Psoas muscle (tissue), 8 donors: Measurements from ENCODE around the gene LRGUK. TPM values are rescaled to one million over a fixed set of nuclear protein-coding genes. Genes with fewer than 3 reads are reported as not detected.

Experiments used
- ATAC-seq, 4 donors: fragments of 200-7000 bp; cut with Tn5 transposase; one replicate each; pipeline ENCODE4 v1.9.1; 2020; ENCODE audit warnings: moderate library complexity in 3 of 4, mild to moderate bottlenecking in 2 of 4
- DNase-seq, 2 donors: peaks; one replicate each; pipeline ENCODE4 v3.0.0-alpha.2; 2020
- H3K27ac ChIP-seq: fragments of 200-600 bp; one replicate; pipeline ENCODE4 v1.8.0; 2022
- H3K27me3 ChIP-seq, 3 donors: fragments of 200-600 bp in 1 of 3; one replicate each; pipeline versions ENCODE4 v1.6.1 to v1.8.0; 2013 to 2022; ENCODE audit warnings: low read length in 2 of 3, mild to moderate bottlenecking in 2 of 3, moderate library complexity in 1 of 3; ENCODE audit not compliant: insufficient read depth in 3 of 3
- H3K36me3 ChIP-seq, 2 donors: fragments of 200-600 bp in 1 of 2; one replicate each; pipeline versions ENCODE4 v1.6.1 to v1.8.0; 2013 to 2022; ENCODE audit warnings: low read depth in 1 of 2, mild to moderate bottlenecking in 1 of 2, moderate library complexity in 1 of 2; ENCODE audit not compliant: insufficient read depth in 1 of 2
- H3K4me1 ChIP-seq: fragments of 200-600 bp; one replicate; pipeline ENCODE4 v1.8.0; 2022
- H3K4me3 ChIP-seq: fragments of 200-600 bp; one replicate; pipeline ENCODE4 v1.8.0; 2022; ENCODE audit warnings: mild to moderate bottlenecking
- H3K9me3 ChIP-seq: fragments of 200-600 bp; one replicate; pipeline ENCODE4 v1.8.0; 2022
- WGBS, 3 donors: extraction: QIAGEN DNeasy Blood & Tissue Kit; methylation state at CpG; one replicate each; pipeline versions ENCODE4 v1.1.6 to v1.1.7; 2013; 5-methylcytosine and 5-hydroxymethylcytosine counted together
- intact Hi-C, 2 donors: fragments of 100-400 bp; cut with DNase I; formaldehyde crosslinking; loops; one replicate each; pipeline versions ENCODE4 v1.11.0 to v1.14.2; 2022
- polyA plus RNA-seq, 3 donors: library from polyadenylated mRNA; stranded (reverse); fragments of 200-250 nt; gene quantifications; one replicate each; pipeline ENCODE4 v1.2.3, GENCODE V29; 2013
- total RNA-seq, 4 donors: library from RNA; stranded (reverse); fragmentation: NEBNext Ultra II Directional in 2 of 4; extraction: Animal tissue kit (Norgen Biotek cat#: 25700) in 2 of 4; gene quantifications; one replicate each; pipeline versions ENCODE4 v1.2.1 to v1.2.4, GENCODE V29; 2021 to 2023
- TF ChIP-seq, protein P1 (sequence below): fragments of 200-600 bp; IDR thresholded peaks from one replicate; pipeline ENCODE4 v1.8.0; 2022; ENCODE audit warnings: antibody characterized with exemption
- donor health status: healthy with polysubstance abuse.
- donor health status: DM: no; HTN: no; CAD: no; lungs with moderate emphysema.
- donor health status: Bipolar disorder and iron deficiency.
- donor health status: healthy.
- donor health status: DM: yes; HTN: yes; CAD: no.
- donor health status: DM: no; HTN: no; CAD: no.
- donor health status: DM: no; HTN: no; CAD: no.
- donor health status: DM: yes; HTN: yes; CAD: no.

LRGUK gene
- total and polyA plus RNA-seq, 7 donors: 0.07 to 0.43 (median 0.15) TPM; not detected in 1

DNA sequence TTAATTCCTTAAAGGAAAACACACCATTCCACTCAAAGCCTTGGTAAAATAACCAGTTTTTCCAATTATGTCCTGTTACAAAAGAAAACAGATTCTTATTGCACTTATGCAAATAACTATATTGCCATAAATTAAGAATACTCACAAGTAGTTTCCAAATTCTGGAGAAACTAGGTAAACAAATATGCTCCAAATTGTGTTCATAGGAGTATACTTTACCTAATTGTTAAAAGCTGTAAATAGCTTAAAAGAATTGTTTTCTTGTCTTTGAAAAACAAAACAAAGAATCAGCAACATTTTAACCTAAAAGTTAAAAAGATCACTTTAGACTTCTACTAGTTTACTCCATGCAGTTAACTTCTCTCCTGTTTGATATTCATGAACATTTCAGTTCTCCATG lies 38.9 kb upstream of the LRGUK start:
- DNase-seq: no peak
- H3K4me3 ChIP-seq: no peak overlapping the region
- no peak overlapping the region for H3K27ac ChIP-seq
- intact Hi-C loops: no loop called here
- TF ChIP-seq, protein P1, sequence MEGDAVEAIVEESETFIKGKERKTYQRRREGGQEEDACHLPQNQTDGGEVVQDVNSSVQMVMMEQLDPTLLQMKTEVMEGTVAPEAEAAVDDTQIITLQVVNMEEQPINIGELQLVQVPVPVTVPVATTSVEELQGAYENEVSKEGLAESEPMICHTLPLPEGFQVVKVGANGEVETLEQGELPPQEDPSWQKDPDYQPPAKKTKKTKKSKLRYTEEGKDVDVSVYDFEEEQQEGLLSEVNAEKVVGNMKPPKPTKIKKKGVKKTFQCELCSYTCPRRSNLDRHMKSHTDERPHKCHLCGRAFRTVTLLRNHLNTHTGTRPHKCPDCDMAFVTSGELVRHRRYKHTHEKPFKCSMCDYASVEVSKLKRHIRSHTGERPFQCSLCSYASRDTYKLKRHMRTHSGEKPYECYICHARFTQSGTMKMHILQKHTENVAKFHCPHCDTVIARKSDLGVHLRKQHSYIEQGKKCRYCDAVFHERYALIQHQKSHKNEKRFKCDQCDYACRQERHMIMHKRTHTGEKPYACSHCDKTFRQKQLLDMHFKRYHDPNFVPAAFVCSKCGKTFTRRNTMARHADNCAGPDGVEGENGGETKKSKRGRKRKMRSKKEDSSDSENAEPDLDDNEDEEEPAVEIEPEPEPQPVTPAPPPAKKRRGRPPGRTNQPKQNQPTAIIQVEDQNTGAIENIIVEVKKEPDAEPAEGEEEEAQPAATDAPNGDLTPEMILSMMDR: no peak
- H3K27me3 ChIP-seq: no peaks in the 10 kb centered on the region
- ATAC-seq: no peak
- no peaks in the 10 kb centered on the region for H3K36me3 ChIP-seq
- no peaks in the 10 kb centered on the region for H3K4me1 ChIP-seq
- no peaks in the 10 kb centered on the region for H3K9me3 ChIP-seq

DNA sequence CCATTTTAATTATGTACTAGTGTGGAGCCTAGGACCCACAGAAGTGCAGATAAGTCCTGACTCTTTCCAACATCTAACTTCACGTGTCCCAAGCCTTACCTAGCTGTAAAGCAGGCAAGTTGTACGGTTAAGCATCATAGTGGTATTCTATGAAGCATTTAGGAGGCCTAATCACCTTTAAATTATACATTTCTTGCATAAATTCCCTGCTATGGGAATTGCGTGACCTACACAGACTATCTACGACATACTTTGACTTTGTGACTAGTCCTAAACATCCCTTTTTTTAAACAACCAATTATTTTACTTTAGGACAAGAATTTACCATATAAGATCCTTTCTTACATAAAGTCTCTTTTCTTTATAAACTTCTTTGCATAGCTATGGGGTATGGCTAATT lies 37.7 kb upstream of the LRGUK start:
- Histone ChIP-seq H3K4me3 (no peak overlapping the region), H3K36me3 (no peaks in the 10 kb centered on the region), H3K27ac (no peak overlapping the region), H3K4me1 (no peaks in the 10 kb centered on the region), H3K27me3 (no peaks in the 10 kb centered on the region), H3K9me3 (no peaks in the 10 kb centered on the region)
- 71 to 80% (median 78%) methylated on average over 4 of the region's 4 CpGs for WGBS, 3 donors
- TF ChIP-seq, protein P1: no peak
- DNase-seq: no peak
- intact Hi-C loops: no loop called here
- no peak for ATAC-seq

DNA sequence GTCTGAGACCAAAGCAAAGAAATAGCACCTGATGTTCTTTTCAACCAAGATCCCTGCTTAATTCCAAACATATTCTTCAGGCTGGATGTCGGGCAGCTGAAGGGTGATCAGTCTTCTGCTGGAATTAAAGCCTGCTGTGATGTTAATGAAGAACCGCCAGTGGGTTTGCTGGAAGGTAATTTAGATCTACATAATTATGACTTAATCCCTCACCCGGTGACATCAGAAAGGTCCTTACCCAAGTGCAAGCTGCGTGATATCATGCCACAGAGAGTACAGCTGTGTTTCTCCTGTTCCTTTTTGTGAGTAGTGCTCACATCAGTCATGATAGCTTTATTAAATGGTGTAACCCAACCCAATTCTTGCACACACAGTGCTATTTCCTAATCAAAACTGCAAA lies 29.1 kb upstream of the LRGUK start:
- Histone ChIP-seq H3K9me3 (no peaks in the 10 kb centered on the region), H3K4me3 (no peak overlapping the region), H3K36me3 (no peaks in the 10 kb centered on the region), H3K4me1 (no peaks in the 10 kb centered on the region), H3K27me3 (no peaks in the 10 kb centered on the region), H3K27ac (no peak overlapping the region)
- intact Hi-C loops: no loop called here
- DNase-seq (no peak), ATAC-seq (no peak)
- 79 to 81% (median 81%) methylated on average over 4 of the region's 4 CpGs for WGBS, 3 donors
- TF ChIP-seq, protein P1: no peak

DNA sequence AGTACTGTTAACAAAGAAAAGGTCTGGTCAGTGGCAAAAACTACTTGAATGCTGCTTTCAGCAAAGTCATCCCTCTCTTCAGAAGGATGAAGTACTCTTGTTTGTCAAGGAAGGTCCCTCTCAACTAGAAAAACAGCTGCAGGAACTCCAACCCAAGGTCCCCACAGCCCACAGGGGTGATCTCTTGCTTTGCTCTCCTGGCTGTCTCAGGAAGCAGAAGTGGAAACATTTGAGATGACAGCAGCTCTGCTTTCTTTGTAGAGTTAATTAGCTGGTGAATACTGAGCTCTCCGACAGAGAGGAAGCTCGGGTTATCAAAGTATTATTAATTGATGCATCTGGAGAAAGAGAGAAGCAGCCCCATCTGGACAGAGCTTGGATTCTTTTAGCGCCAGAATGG lies 25.4 kb upstream of the LRGUK start:
- Histone ChIP-seq H3K27ac (no peak overlapping the region), H3K4me1 (no peaks in the 10 kb centered on the region), H3K4me3 (no peak overlapping the region), H3K9me3 (no peaks in the 10 kb centered on the region), H3K27me3 (no peaks in the 10 kb centered on the region), H3K36me3 (no peaks in the 10 kb centered on the region)
- intact Hi-C loops: no loop called here
- DNase-seq: no peak
- ATAC-seq: no peak
- TF ChIP-seq, protein P1: no peak
- 48 to 51% methylated on average over 3 of the region's 3 CpGs; no CpG with 5 or more reads in 1 of the 3 donors for WGBS, 3 donors

DNA sequence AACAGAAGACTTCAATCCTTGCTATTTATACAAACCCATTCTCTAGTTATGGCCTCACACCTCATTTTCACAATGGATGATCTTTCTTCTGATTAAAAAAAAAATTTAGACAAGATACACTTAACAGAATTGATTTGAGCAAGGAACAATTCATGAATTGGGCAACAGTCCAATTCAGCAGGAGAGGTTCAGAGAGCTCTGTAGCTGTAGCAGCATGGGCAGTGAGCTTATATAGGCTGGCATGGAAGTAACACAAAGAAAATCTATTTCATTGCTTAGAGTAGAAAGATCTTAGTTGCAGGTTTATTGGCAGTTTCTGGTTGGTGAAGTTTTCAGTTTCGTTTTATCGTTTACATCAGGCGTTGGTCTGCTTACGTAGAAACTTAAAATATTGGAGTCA lies 23.0 kb upstream of the LRGUK start:
- Histone ChIP-seq H3K4me1 (no peaks in the 10 kb centered on the region), H3K27me3 (no peaks in the 10 kb centered on the region), H3K4me3 (no peak overlapping the region), H3K36me3 (no peaks in the 10 kb centered on the region), H3K27ac (no peak overlapping the region), H3K9me3 (no peaks in the 10 kb centered on the region)
- TF ChIP-seq, protein P1: no peak
- WGBS, 3 donors: 98 to 99% methylated on average over 4 of the region's 4 CpGs; no CpG with 5 or more reads in 1 of the 3 donors
- intact Hi-C loops: no loop called here
- ATAC-seq (no peak), DNase-seq (no peak)
